ENCODE data around the gene DYNLT3.

DNA sequence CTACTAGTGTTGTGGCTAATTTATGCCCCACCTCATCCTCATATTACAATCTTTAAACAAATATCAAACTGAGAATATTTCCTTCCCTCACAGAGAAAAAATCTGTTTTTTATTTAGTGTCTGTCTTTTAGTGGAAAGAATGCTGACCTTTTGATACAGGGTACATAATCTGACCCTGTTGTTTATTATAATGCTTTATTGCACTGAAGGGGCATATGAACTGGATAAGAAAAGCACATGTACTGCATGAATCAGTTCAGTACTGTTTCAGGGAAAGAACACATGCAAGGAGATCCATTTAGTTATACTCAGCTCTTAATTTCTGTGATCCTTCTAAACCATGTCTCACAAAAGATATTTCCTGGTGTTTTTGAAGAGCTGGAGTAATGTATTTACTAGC is 15.5 kb upstream of the DYNLT3 start:
- TF ChIP-seq EHMT2 (IDR thresholded peaks at IDR 0.05; ENCODE audit: low read depth), result no peak
- TF ChIP-seq FOSL2 (IDR thresholded peaks at IDR 0.05), result no peak
- TF ChIP-seq FOSL2 (CRISPR knock-in tag; IDR thresholded peaks at IDR 0.05), result no peak
- TF ChIP-seq MAZ (IDR thresholded peaks at IDR 0.05; ENCODE audit: borderline replicate concordance, low read depth, low read length), result no peak
